ENCODE data around the gene ISG20L2. TPM values are rescaled to one million over a fixed set of nuclear protein-coding genes. Genes with fewer than 3 reads are reported as not detected.

The ISG20L2 gene
- total RNA-seq, 1 experiment from 2014 or later: 33.2 TPM

- TF ChIP-seq CTCF (conservative IDR thresholded peaks at IDR 0.05): peak; percentile 42; the same call in 1 of the 2 replicates
- no peak for TF ChIP-seq EZH2 (IDR thresholded peaks at IDR 0.05; ENCODE audit: low read depth)
- Histone ChIP-seq H2AFZ (no peak overlapping the region), H3K4me2 (peak overlapping the region; percentile 100), H3F3A (ENCODE audit: insufficient read depth, low read depth) (peaks cover 75% of the 10 kb centered on the region), H3K9me2 (ENCODE audit: insufficient read depth) (no peaks in the 10 kb centered on the region), H4K20me1 (ENCODE audit: insufficient read depth) (peaks cover 16% of the 10 kb centered on the region), H3K9me3 (ENCODE audit: insufficient read depth, low read depth) (no peaks in the 10 kb centered on the region), H3K79me2 (ENCODE audit: low read depth) (peaks cover 81% of the 10 kb centered on the region), H3K4me3 (peak overlapping the region; percentile 95), H3K27ac (peak overlapping the region; percentile 93), H3K36me3 (ENCODE audit: low read depth) (peaks cover 32% of the 10 kb centered on the region), H3K4me1 (replicated peaks; ENCODE audit: insufficient read depth) (peaks cover 28% of the 10 kb centered on the region), H3K27me3 (ENCODE audit: insufficient read depth, low read depth) (no peaks in the 10 kb centered on the region)
- intact Hi-C loops (cut with micrococcal nuclease; ENCODE audit: unreplicated experiment): no loop called here
- POLR2A ChIA-PET (ENCODE audit: unreplicated experiment): interaction anchor here (0.6 to 1.0 kb wide), 5 partner anchors 18 to 408 kb away, joined by 3 to 10 read pairs (median 7); partner anchors contain the start of genes ISG20L2, METTL25B and PRCC
- BruUV-seq (replicated peaks): no TSS peak
- DNase-seq: peak; percentile 89 to 96
- CTCF ChIA-PET: interaction anchor here (0.6 to 0.7 kb wide), 2 partner anchors 115 to 119 kb away, joined by 3 to 9 read pairs; no protein-coding TSS in a partner anchor
Measured at GRCh38 chr1:156746728-156747631, 18.4 kb upstream of the ISG20L2 start.

DNA sequence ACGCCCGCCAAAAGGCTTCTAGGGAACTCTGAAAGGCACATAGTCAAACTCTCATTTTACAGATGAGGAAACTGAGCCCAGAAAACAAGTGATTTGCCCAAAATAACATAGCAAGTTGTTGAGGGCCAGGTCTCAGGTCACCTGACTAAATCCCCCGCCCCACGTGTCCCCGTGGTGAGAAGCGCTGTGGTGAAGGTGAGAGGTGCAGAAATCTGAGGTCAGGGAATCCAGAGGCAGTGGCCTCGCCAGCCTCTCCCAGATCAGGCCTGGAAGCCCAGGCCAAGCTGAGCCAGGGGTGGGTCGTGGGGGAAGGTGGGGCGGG, 17.8 kb upstream of the ISG20L2 start:
- Histone ChIP-seq H3K4me2 (peak overlapping the region; percentile 100), H2AFZ (no peak overlapping the region), H4K20me1 (ENCODE audit: insufficient read depth) (peaks cover 16% of the 10 kb centered on the region), H3K27ac (peak overlapping the region; percentile 93), H3F3A (ENCODE audit: insufficient read depth, low read depth) (peaks cover 81% of the 10 kb centered on the region), H3K79me2 (ENCODE audit: low read depth) (peaks cover 79% of the 10 kb centered on the region), H3K9me2 (ENCODE audit: insufficient read depth) (no peaks in the 10 kb centered on the region), H3K9me3 (ENCODE audit: insufficient read depth, low read depth) (no peaks in the 10 kb centered on the region), H3K36me3 (ENCODE audit: low read depth) (peaks cover 32% of the 10 kb centered on the region), H3K4me3 (peak overlapping the region; percentile 95), H3K4me1 (replicated peaks; ENCODE audit: insufficient read depth) (peaks cover 34% of the 10 kb centered on the region), H3K27me3 (ENCODE audit: insufficient read depth, low read depth) (no peaks in the 10 kb centered on the region)
- ChIA-PET POLR2A (ENCODE audit: unreplicated experiment) (interaction anchor here (0.6 to 0.7 kb wide), 2 partner anchors 18 to 21 kb away, joined by 4 to 10 read pairs; partner anchors contain the start of genes ISG20L2, METTL25B and PRCC), CTCF (no interaction called here)
- intact Hi-C loops (cut with micrococcal nuclease; ENCODE audit: unreplicated experiment): no loop called here
- no TSS peak for BruUV-seq (replicated peaks)
- TF ChIP-seq EZH2 (IDR thresholded peaks at IDR 0.05; ENCODE audit: low read depth) (no peak), CTCF (conservative IDR thresholded peaks at IDR 0.05) (no peak)
- no peak for DNase-seq

DNA sequence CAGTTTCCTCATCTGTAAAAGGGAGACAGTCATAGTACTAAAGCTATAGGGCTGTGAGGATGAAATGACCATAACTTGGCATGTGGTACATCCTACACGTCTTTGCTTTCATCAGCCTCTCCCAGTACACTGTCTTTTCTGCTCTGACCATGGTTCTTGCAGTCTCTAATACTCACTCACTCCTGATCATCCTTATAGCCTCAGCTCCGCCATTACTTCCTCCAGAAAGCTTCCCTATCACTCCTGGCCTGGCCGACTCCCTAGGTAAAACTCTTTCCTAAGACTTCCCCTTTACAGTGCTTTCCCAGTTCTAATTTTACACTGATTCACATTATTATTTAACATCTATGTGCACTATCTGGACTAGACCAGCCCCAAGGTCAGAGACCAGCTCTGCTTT, 17.3 kb upstream of the ISG20L2 start:
- no peak overlapping the region for H2AFZ ChIP-seq
- TF ChIP-seq EZH2 (IDR thresholded peaks at IDR 0.05; ENCODE audit: low read depth) (no peak), CTCF (conservative IDR thresholded peaks at IDR 0.05) (no peak)
- peaks cover 82% of the 10 kb centered on the region for H3F3A ChIP-seq (ENCODE audit: insufficient read depth, low read depth)
- POLR2A ChIA-PET (ENCODE audit: unreplicated experiment): interaction anchor here (0.6 to 0.7 kb wide), 2 partner anchors 17 to 21 kb away, joined by 4 to 10 read pairs; partner anchors contain the start of genes ISG20L2, METTL25B and PRCC
- H3K4me1 ChIP-seq (replicated peaks; ENCODE audit: insufficient read depth): peaks cover 34% of the 10 kb centered on the region
- peak overlapping the region; percentile 100 for H3K4me2 ChIP-seq
- CTCF ChIA-PET: no interaction called here
- intact Hi-C loops (cut with micrococcal nuclease; ENCODE audit: unreplicated experiment): no loop called here
- no peaks in the 10 kb centered on the region for H3K9me2 ChIP-seq (ENCODE audit: insufficient read depth)
- no TSS peak for BruUV-seq (replicated peaks)
- H3K36me3 ChIP-seq (ENCODE audit: low read depth): peaks cover 32% of the 10 kb centered on the region
- no peaks in the 10 kb centered on the region for H3K9me3 ChIP-seq (ENCODE audit: insufficient read depth, low read depth)
- H3K27ac ChIP-seq: peak overlapping the region; percentile 93
- peaks cover 16% of the 10 kb centered on the region for H4K20me1 ChIP-seq (ENCODE audit: insufficient read depth)
- H3K79me2 ChIP-seq (ENCODE audit: low read depth): peaks cover 75% of the 10 kb centered on the region
- DNase-seq: no peak
- H3K4me3 ChIP-seq: peak overlapping the region; percentile 95
- no peaks in the 10 kb centered on the region for H3K27me3 ChIP-seq (ENCODE audit: insufficient read depth, low read depth)
